ENCODE measurements around the gene AFG3L2. TPM values are rescaled to one million over a fixed set of nuclear protein-coding genes. Genes with fewer than 3 reads are reported as not detected.

AFG3L2 gene
- total and polyA plus RNA-seq, 2 of the 13 experiments (the other 11 are each of a cell fraction or from before 2014, with no cell fraction given), result 28.6 to 86.9 TPM

DNA sequence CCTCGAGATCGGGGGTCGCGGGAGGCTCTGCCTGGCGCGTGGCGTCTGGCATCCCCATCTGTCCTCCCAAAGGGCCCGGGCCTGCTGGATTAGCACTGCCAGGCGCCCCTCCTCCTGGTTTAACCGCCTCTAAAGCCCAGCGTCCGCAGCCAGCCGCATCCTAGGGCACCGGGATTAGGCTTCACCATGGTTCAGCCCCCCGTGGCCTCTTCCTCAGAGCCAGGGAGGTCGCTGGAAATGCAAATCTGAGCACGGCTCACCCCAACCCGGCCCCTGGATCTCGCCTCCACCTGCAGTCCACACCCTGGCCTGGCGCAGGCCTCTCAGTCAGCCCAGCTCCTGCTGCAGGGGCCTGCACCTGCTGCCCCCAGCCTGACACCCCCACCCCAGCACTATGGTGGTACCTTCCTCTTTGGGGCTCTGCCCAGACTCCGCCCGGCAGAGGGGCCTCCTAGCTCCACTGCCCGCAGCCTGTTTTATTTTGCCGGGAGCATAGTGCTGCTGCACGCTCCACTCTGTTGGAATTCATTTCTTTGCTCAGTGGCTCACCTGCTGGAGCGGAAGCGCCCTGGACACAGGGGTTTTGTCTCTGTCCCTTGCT lies 43.9 kb upstream of the AFG3L2 start (continued):
- TF ChIP-seq, protein P1, sequence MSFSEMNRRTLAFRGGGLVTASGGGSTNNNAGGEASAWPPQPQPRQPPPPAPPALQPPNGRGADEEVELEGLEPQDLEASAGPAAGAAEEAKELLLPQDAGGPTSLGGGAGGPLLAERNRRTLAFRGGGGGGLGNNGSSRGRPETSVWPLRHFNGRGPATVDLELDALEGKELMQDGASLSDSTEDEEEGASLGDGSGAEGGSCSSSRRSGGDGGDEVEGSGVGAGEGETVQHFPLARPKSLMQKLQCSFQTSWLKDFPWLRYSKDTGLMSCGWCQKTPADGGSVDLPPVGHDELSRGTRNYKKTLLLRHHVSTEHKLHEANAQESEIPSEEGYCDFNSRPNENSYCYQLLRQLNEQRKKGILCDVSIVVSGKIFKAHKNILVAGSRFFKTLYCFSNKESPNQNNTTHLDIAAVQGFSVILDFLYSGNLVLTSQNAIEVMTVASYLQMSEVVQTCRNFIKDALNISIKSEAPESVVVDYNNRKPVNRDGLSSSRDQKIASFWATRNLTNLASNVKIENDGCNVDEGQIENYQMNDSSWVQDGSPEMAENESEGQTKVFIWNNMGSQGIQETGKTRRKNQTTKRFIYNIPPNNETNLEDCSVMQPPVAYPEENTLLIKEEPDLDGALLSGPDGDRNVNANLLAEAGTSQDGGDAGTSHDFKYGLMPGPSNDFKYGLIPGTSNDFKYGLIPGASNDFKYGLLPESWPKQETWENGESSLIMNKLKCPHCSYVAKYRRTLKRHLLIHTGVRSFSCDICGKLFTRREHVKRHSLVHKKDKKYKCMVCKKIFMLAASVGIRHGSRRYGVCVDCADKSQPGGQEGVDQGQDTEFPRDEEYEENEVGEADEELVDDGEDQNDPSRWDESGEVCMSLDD (CRISPR knock-in tag; IDR thresholded peaks at IDR 0.05; ENCODE audit: borderline replicate concordance), result peak; percentile 35; the same call in 1 of the 2 replicates
- TF ChIP-seq TEAD3 (CRISPR knock-in tag; optimal IDR thresholded peaks at IDR 0.05; ENCODE audit: borderline replicate concordance) (peak; percentile 47), PHF20 (CRISPR knock-in tag; IDR thresholded peaks at IDR 0.05) (peak; percentile 19; the same call in 1 of the 2 replicates), ZFP82 (CRISPR knock-in tag; IDR thresholded peaks at IDR 0.05; ENCODE audit: borderline replicate concordance) (peak; percentile 73), ZNF225 (CRISPR knock-in tag; IDR thresholded peaks at IDR 0.05) (0 out of 2 replicates have a peak, but pooled peaks have one; percentile 67), NFE2L2 (IDR thresholded peaks at IDR 0.05; ENCODE audit: low read length) (no peak), ZNF235 (CRISPR knock-in tag; IDR thresholded peaks at IDR 0.05; ENCODE audit: borderline replicate concordance) (no peak; the same call in 1 of the 2 replicates), GATAD2A (CRISPR knock-in tag; IDR thresholded peaks at IDR 0.05) (peak; percentile 60), SRSF1 (optimal IDR thresholded peaks at IDR 0.05; ENCODE audit: low read depth, low read length) (peak; percentile 43), ZNF768 (CRISPR knock-in tag; IDR thresholded peaks at IDR 0.05) (peak; percentile 42; the same call in 1 of the 2 replicates), ZNF720 (CRISPR knock-in tag; IDR thresholded peaks at IDR 0.05) (no peak), SALL1 (CRISPR knock-in tag; IDR thresholded peaks at IDR 0.05) (peak; percentile 37; the same call in 1 of the 2 replicates), POLR2AphosphoS2 (IDR thresholded peaks at IDR 0.05; ENCODE audit: low read depth, low read length) (no peak), RXRB (CRISPR knock-in tag; IDR thresholded peaks at IDR 0.05; ENCODE audit: borderline replicate concordance) (no peak), TMF1 (CRISPR knock-in tag; IDR thresholded peaks at IDR 0.05; ENCODE audit: low read depth) (no peak), ZNF326 (CRISPR knock-in tag; IDR thresholded peaks at IDR 0.05; ENCODE audit: borderline replicate concordance) (no peak), ZNF350 (CRISPR knock-in tag; IDR thresholded peaks at IDR 0.05; ENCODE audit: borderline replicate concordance, low read depth) (peak; percentile 64), ZNF563 (CRISPR knock-in tag; IDR thresholded peaks at IDR 0.05) (peak; percentile 54; the same call in 1 of the 2 replicates), CREM (IDR thresholded peaks at IDR 0.05) (no peak), CREM (CRISPR knock-in tag; IDR thresholded peaks at IDR 0.05) (no peak), MATR3 (CRISPR knock-in tag; IDR thresholded peaks at IDR 0.05) (no peak)
- TF ChIP-seq, protein P2, sequence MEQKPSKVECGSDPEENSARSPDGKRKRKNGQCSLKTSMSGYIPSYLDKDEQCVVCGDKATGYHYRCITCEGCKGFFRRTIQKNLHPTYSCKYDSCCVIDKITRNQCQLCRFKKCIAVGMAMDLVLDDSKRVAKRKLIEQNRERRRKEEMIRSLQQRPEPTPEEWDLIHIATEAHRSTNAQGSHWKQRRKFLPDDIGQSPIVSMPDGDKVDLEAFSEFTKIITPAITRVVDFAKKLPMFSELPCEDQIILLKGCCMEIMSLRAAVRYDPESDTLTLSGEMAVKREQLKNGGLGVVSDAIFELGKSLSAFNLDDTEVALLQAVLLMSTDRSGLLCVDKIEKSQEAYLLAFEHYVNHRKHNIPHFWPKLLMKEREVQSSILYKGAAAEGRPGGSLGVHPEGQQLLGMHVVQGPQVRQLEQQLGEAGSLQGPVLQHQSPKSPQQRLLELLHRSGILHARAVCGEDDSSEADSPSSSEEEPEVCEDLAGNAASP (CRISPR knock-in tag; IDR thresholded peaks at IDR 0.05; ENCODE audit: borderline replicate concordance), result no peak; the same call in 1 of the 2 replicates
- TF ChIP-seq, protein P3, sequence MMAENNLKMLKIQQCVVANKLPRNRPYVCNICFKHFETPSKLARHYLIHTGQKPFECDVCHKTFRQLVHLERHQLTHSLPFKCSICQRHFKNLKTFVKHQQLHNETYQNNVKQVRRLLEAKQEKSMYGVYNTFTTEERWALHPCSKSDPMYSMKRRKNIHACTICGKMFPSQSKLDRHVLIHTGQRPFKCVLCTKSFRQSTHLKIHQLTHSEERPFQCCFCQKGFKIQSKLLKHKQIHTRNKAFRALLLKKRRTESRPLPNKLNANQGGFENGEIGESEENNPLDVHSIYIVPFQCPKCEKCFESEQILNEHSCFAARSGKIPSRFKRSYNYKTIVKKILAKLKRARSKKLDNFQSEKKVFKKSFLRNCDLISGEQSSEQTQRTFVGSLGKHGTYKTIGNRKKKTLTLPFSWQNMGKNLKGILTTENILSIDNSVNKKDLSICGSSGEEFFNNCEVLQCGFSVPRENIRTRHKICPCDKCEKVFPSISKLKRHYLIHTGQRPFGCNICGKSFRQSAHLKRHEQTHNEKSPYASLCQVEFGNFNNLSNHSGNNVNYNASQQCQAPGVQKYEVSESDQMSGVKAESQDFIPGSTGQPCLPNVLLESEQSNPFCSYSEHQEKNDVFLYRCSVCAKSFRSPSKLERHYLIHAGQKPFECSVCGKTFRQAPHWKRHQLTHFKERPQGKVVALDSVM (CRISPR knock-in tag; IDR thresholded peaks at IDR 0.05), result peak; percentile 52
- TF ChIP-seq, protein P4, sequence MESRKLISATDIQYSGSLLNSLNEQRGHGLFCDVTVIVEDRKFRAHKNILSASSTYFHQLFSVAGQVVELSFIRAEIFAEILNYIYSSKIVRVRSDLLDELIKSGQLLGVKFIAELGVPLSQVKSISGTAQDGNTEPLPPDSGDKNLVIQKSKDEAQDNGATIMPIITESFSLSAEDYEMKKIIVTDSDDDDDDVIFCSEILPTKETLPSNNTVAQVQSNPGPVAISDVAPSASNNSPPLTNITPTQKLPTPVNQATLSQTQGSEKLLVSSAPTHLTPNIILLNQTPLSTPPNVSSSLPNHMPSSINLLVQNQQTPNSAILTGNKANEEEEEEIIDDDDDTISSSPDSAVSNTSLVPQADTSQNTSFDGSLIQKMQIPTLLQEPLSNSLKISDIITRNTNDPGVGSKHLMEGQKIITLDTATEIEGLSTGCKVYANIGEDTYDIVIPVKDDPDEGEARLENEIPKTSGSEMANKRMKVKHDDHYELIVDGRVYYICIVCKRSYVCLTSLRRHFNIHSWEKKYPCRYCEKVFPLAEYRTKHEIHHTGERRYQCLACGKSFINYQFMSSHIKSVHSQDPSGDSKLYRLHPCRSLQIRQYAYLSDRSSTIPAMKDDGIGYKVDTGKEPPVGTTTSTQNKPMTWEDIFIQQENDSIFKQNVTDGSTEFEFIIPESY (CRISPR knock-in tag; IDR thresholded peaks at IDR 0.05), result 0 out of 2 replicates have a peak, but pooled peaks have one; percentile 25

Data from HepG2 (cell line).